Gastrocnemius medialis (tissue), 4 donors: ENCODE measurements around the gene ATP10D. TPM values are rescaled to one million over a fixed set of nuclear protein-coding genes. Genes with fewer than 3 reads are reported as not detected.

Source experiments
- ATAC-seq, 2 donors: fragments of 150-250 bp; one replicate each; pipeline ENCODE4 v1.9.1; 2016
- DNase-seq, 2 donors: peaks; one replicate each; pipeline ENCODE4 v3.0.0-alpha.2; 2019
- H3K27ac ChIP-seq, 4 donors: fragments of 200-600 bp; sonication (generic); 1 replicate in 1 of 4; 2 replicates in 3 of 4; pipeline ENCODE4 v1.5.1; 2016 to 2018; ENCODE audit warnings: mild to moderate bottlenecking in 2 of 4, moderate library complexity in 1 of 4
- H3K27me3 ChIP-seq, 3 donors: fragments of 200-600 bp; sonication (generic) in 2 of 3; 1 replicate in 1 of 3; 2 replicates in 2 of 3; pipeline versions ENCODE4 v1.5.1 to v1.6.0; 2016 to 2019; ENCODE audit warnings: mild to moderate bottlenecking in 1 of 3, moderate library complexity in 1 of 3
- H3K36me3 ChIP-seq, 2 donors: fragments of 200-600 bp; sonication (generic) in 1 of 2; one replicate each; pipeline ENCODE4 v1.5.1; 2017 to 2018
- H3K4me1 ChIP-seq, 2 donors: fragments of 200-600 bp; sonication (generic) in 1 of 2; one replicate each; pipeline ENCODE4 v1.5.1; 2016 to 2017; ENCODE audit warnings: mild to moderate bottlenecking in 2 of 2
- H3K4me3 ChIP-seq, 4 donors: fragments of 200-600 bp; sonication (generic) in 3 of 4; 1 replicate in 1 of 4; 2 replicates in 3 of 4; pipeline ENCODE4 v1.5.1; 2016 to 2019; ENCODE audit warnings: mild to moderate bottlenecking in 2 of 4
- H3K9me3 ChIP-seq, 3 donors: fragments of 200-600 bp; sonication (generic) in 2 of 3; 1 replicate in 1 of 3; 2 replicates in 2 of 3; pipeline ENCODE4 v1.5.1; 2016 to 2019
- POLR2A ChIP-seq, 2 donors: fragments of 450-650 bp; IDR thresholded peaks; one replicate each; pipeline ENCODE4 v1.6.1; 2017; ENCODE audit warnings: antibody characterized with exemption in 2 of 2, mild to moderate bottlenecking in 2 of 2, moderate library complexity in 2 of 2
- in situ Hi-C, 4 donors: fragments of 200-750 bp; cut with MboI; loops; one replicate each; pipeline versions ENCODE4 v1.15.0 to v1.8.0; 2017; ENCODE audit warnings: low sequenced_read_pairs in 4 of 4
- intact Hi-C: fragments of 100-400 bp; cut with DNase I; formaldehyde crosslinking; loops from one replicate; pipeline ENCODE4 v1.15.1; 2023; ENCODE audit warnings: low total_unique reads
- total RNA-seq, 4 donors: library from RNA; depleted of rRNA; stranded (reverse); fragments of >200 nt; gene quantifications; one replicate each; pipeline versions ENCODE4 v1.1.0 to v1.2.3, GENCODE V29; 2016
- TF ChIP-seq, protein P1 (sequence below), 5 experiments: fragments of 450-650 bp in 3 of 5; fragments of 200-600 bp in 2 of 5; sonication (generic) in 2 of 5; IDR thresholded peaks in 4 of 5; conservative IDR thresholded peaks in 1 of 5; 1 replicate in 4 of 5; 2 replicates in 1 of 5; pipeline ENCODE4 v1.5.1; 2016 to 2019; ENCODE audit warnings: antibody characterized with exemption in 5 of 5, mild to moderate bottlenecking in 3 of 5, moderate library complexity in 3 of 5

The ATP10D gene
- total RNA-seq, 4 donors from 2014 or later, result 1.5 to 3.2 (median 2.8) TPM

DNA sequence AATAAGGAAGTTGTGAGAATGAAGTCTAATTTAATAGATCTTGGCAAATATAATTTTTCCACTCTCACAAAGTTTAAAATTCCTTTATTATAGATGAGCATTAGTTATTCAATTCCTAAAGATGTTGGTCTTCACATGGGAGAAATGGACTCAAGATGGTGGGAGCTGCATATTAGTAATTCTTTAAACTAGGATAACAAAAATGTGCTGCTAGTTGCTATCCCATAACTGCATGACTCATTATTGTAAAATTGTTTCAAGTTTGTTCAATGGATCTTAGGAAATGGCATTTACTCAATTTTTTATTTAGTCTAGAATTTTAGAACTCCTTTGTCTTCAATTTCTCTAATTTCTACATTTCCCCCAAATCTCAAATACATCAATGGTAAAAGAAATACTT lies 155.8 kb downstream of the ATP10D start:
- in situ Hi-C loops, result no loop called here
- Histone ChIP-seq H3K4me1 (no peaks in the 10 kb centered on the region), H3K4me3 (no peak overlapping the region), H3K27me3 (no peaks in the 10 kb centered on the region), H3K9me3 (no peaks in the 10 kb centered on the region), H3K36me3 (no peaks in the 10 kb centered on the region), H3K27ac (no peak overlapping the region)
- no peak for ATAC-seq
- TF ChIP-seq POLR2A (IDR thresholded peaks at IDR 0.05), result no peak
- TF ChIP-seq, protein P1, sequence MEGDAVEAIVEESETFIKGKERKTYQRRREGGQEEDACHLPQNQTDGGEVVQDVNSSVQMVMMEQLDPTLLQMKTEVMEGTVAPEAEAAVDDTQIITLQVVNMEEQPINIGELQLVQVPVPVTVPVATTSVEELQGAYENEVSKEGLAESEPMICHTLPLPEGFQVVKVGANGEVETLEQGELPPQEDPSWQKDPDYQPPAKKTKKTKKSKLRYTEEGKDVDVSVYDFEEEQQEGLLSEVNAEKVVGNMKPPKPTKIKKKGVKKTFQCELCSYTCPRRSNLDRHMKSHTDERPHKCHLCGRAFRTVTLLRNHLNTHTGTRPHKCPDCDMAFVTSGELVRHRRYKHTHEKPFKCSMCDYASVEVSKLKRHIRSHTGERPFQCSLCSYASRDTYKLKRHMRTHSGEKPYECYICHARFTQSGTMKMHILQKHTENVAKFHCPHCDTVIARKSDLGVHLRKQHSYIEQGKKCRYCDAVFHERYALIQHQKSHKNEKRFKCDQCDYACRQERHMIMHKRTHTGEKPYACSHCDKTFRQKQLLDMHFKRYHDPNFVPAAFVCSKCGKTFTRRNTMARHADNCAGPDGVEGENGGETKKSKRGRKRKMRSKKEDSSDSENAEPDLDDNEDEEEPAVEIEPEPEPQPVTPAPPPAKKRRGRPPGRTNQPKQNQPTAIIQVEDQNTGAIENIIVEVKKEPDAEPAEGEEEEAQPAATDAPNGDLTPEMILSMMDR (IDR thresholded peaks at IDR 0.05 in 4 of 5, conservative IDR thresholded peaks at IDR 0.05 in 1 of 5), result no peak
- intact Hi-C loops, result no loop called here
- DNase-seq, result no peak

DNA sequence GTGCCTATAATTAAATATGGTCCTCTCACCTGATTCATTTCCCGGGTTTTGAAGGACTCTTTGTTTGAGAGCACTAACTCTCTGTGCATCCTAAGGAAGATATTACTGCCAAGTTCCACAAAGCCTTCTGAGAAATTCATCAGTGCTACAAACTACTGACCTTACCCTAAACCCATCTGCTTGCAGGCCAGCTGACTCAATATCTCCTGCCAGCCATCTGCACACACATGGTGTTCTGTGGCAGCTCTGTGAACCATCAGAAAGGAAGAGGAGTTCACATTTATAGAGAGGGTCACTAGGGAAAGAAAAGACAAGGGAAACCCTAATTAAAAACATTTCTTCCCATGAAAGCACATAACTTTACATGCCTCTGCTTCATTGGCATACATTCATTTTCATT lies 156.7 kb downstream of the ATP10D start:
- DNase-seq, result no peak
- no peak overlapping the region for H3K4me3 ChIP-seq
- H3K27ac ChIP-seq, result no peak overlapping the region
- no peak for ATAC-seq
- H3K9me3 ChIP-seq, result no peaks in the 10 kb centered on the region
- TF ChIP-seq, protein P1 (IDR thresholded peaks at IDR 0.05 in 4 of 5, conservative IDR thresholded peaks at IDR 0.05 in 1 of 5), result no peak
- no peak for TF ChIP-seq POLR2A (IDR thresholded peaks at IDR 0.05)
- in situ Hi-C loops (no loop called here), intact Hi-C loops (no loop called here)
- no peaks in the 10 kb centered on the region for H3K27me3 ChIP-seq
- H3K36me3 ChIP-seq, result no peaks in the 10 kb centered on the region
- no peaks in the 10 kb centered on the region for H3K4me1 ChIP-seq

DNA sequence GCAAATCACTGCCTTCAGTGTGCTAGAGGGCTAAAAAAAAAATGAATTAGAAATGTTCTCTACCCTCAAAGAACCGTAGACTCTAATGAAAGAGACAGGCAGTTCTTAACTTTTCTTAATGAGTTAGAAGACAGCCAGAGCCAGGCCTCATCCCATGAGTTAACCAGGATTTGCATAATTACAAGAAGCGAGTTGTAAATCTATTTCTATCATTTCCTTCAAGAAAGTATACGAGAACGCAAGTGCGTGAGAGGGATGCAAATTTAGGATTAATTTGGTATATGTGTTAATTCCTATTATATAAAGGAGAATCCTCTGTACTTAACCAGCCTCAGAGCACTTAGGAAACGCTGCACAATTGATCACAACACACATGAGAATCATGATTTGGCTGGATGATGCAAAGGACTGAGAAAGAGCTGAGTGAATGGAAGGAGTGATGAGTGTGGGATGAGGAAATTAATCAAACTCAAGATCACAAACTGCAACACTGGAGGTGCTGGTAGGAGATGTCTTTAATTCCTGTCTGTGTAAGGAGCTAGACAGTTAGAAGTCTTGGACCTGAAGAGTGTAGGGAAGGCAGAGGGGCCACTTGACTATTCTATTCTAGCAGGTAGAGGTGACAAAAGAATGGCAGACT lies 157.2 kb downstream of the ATP10D start:
- TF ChIP-seq, protein P1 (IDR thresholded peaks at IDR 0.05 in 4 of 5, conservative IDR thresholded peaks at IDR 0.05 in 1 of 5), result no peak
- no peak for TF ChIP-seq POLR2A (IDR thresholded peaks at IDR 0.05)
- Histone ChIP-seq H3K9me3 (no peaks in the 10 kb centered on the region), H3K27ac (no peak overlapping the region), H3K4me1 (no peaks in the 10 kb centered on the region), H3K36me3 (no peaks in the 10 kb centered on the region), H3K27me3 (no peaks in the 10 kb centered on the region), H3K4me3 (no peak overlapping the region)
- in situ Hi-C loops, result no loop called here
- DNase-seq (no peak), ATAC-seq (no peak)
- intact Hi-C loops, result no loop called here

Other genes with a start within 250 kb of the ATP10D start
- gene COMMD8, start 21.6 kb upstream of the ATP10D start, total RNA-seq, result 1 to 10 TPM; 4.8 to 8.5 (median 6.4) TPM